LNCaP clone FGC (cell line): ENCODE results near the gene HDGFL2.

ENCODE experiments used
- DNase-seq: peaks from one replicate; pipeline ENCODE4 v3.0.0-alpha.2; 2011; ENCODE audit warnings: low read depth
- H3K4me3 ChIP-seq: 2 replicates; pipeline ENCODE4 v1.5.1; 2011; ENCODE audit warnings: mild to moderate bottlenecking, low read depth, low read length, control low read depth
- CTCF ChIP-seq: IDR thresholded peaks from 2 replicates; pipeline ENCODE4 v1.5.1; 2012; ENCODE audit warnings: mild to moderate bottlenecking; ENCODE audit not compliant: control insufficient read depth, insufficient read depth; ENCODE audit errors: extremely low read depth

Gene HDGFL2

DNA sequence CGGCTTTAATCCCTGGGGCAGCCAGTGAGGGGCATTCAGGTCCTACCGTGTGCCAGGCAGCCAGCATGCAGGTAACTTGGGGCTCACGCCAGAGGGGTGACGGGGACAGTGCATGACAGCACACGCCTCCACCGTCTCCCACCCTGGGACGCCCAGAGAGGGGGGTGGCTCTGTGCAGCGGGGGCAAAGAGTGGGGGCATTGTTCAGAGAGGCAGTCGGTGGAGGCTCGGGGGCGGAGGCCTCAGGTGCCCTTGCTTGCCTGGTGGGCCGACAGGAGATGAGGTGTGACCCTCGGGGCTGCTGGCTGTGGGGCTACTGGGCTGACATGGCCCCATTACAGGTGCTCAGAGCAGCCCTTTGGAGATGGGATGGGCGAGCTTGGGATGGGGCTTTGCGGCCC, 27.8 kb downstream of the HDGFL2 start:
- DNase-seq: no peak
- H3K4me3 ChIP-seq: no peak overlapping the region
- TF ChIP-seq CTCF: no peak

DNA sequence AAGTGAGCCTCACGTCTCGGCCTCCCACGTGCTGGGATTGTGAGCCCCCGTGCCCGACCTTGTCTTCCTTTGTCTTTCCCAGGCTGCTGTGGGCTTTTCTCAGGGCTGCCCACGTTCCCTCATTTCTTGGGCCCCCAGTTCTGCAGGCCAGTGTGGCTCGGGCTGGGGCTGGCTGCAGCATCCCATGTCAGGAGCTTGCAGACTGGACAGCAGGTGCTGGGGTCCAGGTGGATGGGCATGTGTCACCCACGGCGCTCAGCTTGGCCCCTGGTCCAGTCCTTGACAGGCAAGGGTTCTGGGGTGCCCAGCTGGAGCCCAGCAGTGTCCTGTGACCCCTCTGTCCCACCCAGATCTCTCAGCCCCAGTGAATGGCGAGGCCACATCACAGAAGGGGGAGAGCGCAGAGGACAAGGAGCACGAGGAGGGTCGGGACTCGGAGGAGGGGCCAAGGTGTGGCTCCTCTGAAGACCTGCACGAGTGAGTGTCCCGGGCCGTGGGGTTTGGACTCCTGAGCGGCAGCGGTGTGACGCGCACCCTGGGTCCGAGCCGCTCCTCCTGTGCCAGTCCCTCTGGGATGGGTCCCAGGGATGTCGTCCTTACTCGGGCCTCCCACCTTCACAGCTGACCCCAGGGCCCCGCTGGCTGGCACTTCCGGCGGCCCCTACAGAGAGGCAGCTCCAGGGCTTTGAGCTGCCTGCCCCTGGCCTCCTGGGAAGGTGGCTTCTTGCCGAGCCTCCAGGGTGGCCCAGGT, 28.9 kb downstream of the HDGFL2 start:
- no peak for DNase-seq
- no peak for TF ChIP-seq CTCF
- no peak overlapping the region for H3K4me3 ChIP-seq

DNA sequence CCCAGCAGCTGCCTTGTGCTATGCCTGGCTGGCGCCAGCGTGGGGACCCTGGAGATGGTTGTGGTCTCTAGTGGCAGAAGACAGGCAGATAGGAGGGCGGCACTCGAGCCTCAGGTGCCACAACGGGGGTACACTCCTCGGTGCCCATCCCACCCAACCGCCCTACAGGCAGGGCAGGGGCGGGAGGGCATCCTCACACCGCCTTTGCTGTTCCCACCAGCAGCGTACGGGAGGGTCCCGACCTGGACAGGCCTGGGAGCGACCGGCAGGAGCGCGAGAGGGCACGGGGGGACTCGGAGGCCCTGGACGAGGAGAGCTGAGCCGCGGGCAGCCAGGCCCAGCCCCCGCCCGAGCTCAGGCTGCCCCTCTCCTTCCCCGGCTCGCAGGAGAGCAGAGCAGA, 29.6 kb downstream of the HDGFL2 start:
- no peak for DNase-seq
- no peak for TF ChIP-seq CTCF
- no peak overlapping the region for H3K4me3 ChIP-seq

- DNase-seq: no peak
- no peak overlapping the region for H3K4me3 ChIP-seq
- TF ChIP-seq CTCF: no peak
Observed at GRCh38 chr19:4502282-4503131, 30.4 kb downstream of the HDGFL2 start.

DNA sequence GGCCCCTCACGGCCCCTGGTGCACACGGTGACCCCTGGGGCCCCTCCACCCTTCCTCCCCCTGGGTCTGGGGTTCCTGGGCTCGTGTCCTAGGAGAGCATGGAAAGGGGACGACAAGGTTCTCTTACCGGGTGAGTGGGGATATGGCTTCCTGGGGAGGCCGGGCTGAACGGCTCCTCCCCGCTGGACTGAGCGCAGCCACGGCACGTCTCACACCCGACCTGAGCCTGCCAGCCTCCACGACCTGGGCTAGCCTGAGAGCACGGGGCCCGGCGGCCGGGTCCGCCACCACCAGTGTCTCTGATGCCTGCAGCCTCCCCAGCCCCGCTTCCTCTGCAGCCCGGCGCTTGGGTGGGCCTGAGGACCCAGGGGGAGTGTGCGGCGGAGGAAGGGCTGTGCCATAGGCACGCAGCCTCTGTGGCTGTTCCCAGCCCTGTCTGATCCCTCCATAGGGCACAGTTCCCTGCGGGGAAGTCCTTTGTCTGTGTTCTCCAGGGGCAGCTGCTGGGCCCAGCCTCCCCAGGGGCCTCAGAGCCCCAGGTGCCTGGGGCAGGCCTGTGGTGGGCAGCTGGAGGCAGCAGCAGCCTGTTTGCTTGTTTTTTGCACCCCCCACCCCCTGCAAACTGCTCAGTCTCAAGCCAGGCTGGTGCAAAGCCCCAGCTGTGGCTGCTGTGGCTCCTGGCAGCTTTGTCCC, 31.2 kb downstream of the HDGFL2 start:
- TF ChIP-seq CTCF: no peak
- H3K4me3 ChIP-seq: no peak overlapping the region
- no peak for DNase-seq

- DNase-seq: no peak
- no peak overlapping the region for H3K4me3 ChIP-seq
- no peak for TF ChIP-seq CTCF
Observed at GRCh38 chr19:4503825-4504170, 31.7 kb downstream of the HDGFL2 start.
